GM21515 (cell line): Measurements from ENCODE around the gene WDR86.

Experiments
- ATAC-seq: cut with Tn5 transposase; IDR thresholded peaks from one replicate; pipeline ENCODE4 v1.9.1; 2021; ENCODE audit not compliant: unreplicated experiment

Gene WDR86

GRCh38 chr7:151380199-151381097, 29.4 kb downstream of the WDR86 start:
- no peak for ATAC-seq

DNA sequence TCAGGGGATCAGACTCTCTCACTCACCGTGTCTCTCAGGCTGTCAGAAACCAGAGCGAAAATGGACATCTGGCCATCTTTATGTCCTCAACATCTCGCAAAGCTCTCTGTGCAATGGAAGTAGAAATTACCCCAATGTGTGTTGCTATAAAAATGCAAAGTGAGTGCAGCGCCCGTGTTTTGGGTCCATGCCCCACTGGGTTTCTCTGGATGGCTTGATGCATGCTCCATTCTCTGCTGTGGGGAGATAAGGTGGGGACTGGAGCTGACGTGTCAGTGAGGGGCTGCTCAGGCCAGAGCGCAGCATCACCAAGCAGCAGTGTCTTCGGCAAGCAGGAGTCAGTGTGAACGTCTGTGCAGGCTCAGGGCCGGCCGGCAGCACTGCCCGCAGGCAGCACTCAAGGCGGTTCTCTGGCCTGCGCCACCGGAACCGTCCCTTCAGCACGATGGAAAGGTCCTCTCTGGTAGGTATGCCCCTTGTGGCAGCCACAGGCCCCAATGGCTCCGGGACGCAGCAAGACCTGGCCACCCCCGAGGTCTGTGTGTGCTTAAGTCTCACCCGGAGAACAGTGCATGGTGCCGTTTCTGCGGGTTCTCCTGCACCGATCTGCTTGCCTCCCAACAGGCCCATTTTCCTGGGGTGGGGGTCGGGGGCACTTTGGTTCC, 30.2 kb downstream of the WDR86 start:
- ATAC-seq = no peak

DNA sequence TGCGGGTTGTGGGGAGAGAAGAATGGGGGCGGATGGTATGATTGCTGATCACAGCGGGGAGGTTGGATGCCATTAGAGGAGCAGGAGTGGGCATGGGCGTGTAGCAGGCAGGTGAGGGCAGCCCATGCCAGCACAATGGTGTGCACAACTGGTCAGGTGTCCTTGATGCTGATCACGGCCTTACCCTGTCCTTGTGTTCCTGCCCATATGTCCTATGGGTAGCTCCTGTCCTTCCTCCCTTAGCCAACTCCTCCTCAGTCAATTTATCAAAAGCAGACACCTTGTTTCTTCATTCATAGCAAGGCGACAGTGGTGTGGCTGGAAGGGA, 30.7 kb downstream of the WDR86 start:
- no peak for ATAC-seq

DNA sequence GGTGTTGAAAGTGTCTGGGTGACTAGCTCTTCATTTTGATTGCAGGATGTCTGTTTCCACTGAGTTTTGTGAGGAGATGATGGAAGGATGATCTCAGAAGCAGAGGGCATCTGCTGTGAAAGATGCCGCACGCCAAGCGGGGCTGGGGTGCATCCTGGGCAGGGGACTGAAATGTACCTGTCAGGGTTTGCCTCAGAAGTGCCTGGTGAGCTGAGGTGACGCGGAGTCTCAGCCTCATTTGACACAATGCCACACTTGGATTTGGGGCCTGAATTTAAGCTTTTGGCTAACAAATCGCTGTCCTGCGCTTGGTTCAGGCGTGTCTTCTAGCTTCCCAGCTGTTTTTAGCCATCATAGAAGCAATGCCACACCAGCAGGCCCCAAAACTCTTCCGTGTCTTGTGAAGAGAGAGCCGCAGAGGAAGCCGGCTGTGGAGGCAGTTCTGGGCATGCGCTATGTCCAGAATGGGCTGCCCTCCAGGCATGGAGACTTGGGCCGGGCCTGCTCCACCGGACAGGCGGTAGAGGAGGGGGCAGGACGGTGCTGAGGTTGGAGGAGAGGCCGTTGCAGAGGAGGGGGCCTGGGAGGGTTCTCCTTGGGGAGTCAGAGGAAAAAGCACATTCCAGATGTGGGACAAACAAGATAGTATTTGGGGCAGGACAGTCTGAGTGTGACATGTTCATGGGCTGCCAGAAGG, 31.2 kb downstream of the WDR86 start:
- ATAC-seq = no peak

GRCh38 chr7:151378011-151378410, 31.8 kb downstream of the WDR86 start:
- ATAC-seq = no peak

GRCh38 chr7:151377406-151377805, 32.4 kb downstream of the WDR86 start:
- no peak for ATAC-seq

GRCh38 chr7:151376218-151376902, 33.5 kb downstream of the WDR86 start:
- no peak for ATAC-seq

DNA sequence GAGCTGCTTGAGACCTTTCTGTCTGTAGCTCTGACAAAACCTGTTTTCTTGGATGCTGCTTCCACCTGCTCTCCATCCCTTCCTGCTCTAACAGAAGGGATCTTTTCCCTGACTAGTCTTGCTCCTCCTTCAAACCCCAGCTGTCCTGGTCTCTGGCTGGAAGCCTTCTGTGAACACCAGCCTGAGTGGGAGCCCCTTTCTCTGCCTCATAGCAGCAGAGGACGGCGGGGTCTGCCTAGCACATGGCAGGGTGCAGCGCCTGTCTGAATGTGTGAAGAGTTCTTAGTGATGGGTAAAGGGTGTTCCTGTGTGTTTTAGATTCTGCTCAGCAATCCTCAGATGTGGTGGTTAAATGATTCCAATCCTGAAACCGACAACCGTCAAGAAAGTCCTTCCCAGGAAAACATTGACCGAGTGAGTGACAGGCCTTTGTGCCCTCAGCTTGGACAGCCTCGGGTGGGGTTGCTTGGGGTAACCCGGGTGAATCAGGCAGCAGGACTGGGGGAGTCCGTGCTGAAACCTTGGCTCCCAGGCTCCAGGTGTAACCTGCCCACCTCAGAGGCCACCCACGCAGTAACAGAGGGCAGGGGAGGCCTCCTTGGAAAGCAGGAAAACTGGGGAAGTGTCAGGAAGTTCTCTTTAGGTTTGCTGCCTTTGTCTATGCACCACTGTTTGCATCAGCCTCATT, 34.2 kb downstream of the WDR86 start:
- ATAC-seq = no peak

GRCh38 chr7:151374726-151375125, 35.1 kb downstream of the WDR86 start:
- ATAC-seq = no peak

DNA sequence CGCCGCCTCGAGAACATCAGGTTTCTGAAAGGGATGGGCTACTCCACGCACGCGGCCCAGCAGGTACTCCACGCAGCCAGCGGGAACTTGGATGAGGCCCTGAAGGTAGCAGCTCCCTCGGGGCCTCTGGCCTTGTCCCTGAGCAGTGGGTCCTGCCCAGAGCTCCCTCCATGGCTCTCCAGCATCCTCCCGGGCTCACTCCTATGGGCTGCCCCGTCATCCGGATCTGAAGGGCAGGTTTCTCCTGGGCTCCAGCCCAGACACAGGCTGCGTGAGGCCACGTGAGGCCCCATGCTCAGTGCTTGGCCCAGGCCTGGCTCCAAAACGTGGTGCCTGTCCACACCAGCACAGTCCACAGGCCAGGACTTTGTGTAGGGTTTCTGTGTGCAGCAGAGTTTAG, 35.7 kb downstream of the WDR86 start:
- ATAC-seq = no peak

DNA sequence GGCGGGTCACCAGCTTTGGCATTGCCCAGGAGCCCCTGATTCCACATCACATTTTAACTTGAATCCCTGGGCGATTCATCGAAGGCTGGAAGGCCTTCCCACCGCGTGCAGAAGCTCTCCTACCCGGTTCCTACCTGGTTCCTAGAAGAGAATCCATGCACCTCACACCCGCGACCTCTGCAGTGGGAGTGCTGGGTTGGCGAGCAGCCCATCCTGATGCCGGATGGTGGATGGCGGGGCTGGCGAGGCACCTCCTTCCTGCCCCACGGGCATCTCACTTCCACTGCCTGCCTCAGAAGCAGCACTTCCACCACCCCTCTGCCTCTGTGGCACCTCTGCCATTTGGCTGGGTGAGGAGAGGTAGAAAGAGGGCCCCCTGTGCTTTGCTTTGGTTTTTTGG, 36.2 kb downstream of the WDR86 start:
- ATAC-seq = no peak

GRCh38 chr7:151372612-151373265, 37.1 kb downstream of the WDR86 start:
- no peak for ATAC-seq

GRCh38 chr7:151371266-151371665, 38.6 kb downstream of the WDR86 start:
- ATAC-seq = no peak

DNA sequence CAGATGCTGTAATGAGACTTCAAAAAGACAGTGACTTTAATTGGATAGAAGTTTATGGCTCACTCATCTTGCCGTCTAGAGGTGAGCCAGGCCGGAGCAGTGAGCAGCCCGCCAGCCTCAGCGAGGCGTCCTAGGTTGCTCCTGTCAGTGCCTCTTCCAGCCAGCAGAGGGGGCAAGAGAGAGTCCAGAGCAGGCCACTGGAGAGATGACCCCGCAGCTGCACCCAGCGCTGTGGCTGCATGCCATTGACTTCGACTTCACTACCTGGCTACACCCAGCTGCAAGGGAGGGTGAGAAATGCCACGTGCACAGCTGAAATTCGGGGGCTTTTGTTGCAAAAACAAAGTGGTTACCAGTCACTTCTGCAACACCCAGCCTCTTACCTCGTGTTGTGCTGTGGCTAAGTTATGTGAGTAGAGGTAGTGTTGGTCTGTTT, 41.7 kb downstream of the WDR86 start:
- peak; percentile 92 for ATAC-seq

- no peak for ATAC-seq
These were observed 42.6 kb downstream of the WDR86 start for GRCh38 chr7:151367284-151367683.

DNA sequence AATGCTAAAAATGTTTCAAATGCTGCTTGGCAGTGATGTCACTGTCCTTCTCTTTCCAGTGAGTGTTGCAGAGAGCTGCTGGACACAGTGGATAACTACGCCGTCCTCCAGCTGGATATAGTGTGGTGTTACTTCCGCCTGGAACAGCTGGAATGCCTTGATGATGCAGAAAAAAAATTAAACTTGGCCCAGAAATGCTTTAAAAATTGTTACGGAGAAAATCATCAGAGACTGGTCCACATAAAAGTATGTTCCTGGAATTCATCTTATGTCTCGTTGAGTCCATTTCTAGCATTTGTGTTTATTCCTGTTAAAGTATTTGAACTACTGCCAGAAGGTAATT, 43.0 kb downstream of the WDR86 start:
- no peak for ATAC-seq

GRCh38 chr7:151366166-151366879, 43.5 kb downstream of the WDR86 start:
- ATAC-seq = no peak

GRCh38 chr7:151363182-151363581, 46.7 kb downstream of the WDR86 start:
- no peak for ATAC-seq

DNA sequence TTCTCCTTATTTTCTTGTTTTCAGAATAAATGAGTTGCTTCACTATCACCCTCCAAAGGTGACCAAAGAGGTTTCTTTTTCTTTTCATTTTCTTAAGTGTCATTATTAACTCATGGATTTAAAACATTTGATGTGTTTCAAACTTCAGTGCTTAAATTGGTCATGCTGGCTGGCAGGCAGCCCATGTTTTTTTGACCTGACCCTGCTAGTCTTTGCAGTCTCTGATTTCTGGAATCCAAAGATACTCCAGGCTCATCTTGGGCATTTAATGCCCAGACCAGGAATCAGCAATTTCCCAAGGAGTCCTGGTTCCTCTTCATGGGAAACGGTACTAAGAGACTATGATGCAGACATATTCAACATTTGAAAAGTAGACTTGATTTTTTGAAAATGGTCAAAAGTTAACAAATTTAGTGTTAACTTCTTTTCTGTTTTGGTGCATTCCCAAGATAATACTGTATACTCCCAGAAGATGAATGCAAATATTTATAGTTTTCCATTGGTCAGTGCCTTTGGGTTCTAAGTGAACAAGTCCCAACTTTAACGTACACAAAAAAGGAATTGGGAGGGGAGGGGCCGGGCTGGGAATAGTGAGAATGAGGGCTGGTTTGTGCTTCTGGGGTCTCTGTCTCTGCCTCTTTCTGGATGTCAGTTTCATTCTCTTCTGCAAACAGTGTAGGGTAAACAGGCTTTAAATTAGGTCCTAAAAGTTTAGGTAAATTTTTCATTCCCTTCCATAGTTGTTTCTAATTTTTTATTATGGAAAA, 48.5 kb downstream of the WDR86 start:
- ATAC-seq = no peak
